ENCODE data around the gene TSPAN9. TPM values are rescaled to one million over a fixed set of nuclear protein-coding genes. Genes with fewer than 3 reads are reported as not detected.

Gene TSPAN9
- total RNA-seq, 1 experiment from 2014 or later = 13.2 TPM

DNA sequence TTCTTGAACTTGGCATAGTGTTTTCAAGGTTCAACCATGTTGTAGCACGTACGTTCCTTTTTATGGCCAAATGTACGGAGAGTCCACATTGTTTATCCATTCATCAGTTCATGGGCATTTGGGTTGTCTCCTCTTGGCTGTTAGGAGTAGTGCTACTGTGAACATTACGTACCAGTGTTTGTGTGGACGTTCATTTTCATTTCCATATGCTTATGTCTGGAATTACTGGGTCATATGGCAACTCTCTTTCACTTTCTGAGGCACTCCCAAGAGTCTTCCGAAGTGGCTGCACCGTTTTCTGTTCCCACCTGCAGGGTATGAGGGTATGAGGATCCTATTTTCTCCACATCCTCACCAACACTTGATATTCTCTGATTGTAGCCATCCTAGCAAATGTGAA is 49.1 kb upstream of the TSPAN9 start (continued):
- TF ChIP-seq, protein P1, sequence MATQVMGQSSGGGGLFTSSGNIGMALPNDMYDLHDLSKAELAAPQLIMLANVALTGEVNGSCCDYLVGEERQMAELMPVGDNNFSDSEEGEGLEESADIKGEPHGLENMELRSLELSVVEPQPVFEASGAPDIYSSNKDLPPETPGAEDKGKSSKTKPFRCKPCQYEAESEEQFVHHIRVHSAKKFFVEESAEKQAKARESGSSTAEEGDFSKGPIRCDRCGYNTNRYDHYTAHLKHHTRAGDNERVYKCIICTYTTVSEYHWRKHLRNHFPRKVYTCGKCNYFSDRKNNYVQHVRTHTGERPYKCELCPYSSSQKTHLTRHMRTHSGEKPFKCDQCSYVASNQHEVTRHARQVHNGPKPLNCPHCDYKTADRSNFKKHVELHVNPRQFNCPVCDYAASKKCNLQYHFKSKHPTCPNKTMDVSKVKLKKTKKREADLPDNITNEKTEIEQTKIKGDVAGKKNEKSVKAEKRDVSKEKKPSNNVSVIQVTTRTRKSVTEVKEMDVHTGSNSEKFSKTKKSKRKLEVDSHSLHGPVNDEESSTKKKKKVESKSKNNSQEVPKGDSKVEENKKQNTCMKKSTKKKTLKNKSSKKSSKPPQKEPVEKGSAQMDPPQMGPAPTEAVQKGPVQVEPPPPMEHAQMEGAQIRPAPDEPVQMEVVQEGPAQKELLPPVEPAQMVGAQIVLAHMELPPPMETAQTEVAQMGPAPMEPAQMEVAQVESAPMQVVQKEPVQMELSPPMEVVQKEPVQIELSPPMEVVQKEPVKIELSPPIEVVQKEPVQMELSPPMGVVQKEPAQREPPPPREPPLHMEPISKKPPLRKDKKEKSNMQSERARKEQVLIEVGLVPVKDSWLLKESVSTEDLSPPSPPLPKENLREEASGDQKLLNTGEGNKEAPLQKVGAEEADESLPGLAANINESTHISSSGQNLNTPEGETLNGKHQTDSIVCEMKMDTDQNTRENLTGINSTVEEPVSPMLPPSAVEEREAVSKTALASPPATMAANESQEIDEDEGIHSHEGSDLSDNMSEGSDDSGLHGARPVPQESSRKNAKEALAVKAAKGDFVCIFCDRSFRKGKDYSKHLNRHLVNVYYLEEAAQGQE (IDR thresholded peaks at IDR 0.05; ENCODE audit: low read depth) = no peak

DNA sequence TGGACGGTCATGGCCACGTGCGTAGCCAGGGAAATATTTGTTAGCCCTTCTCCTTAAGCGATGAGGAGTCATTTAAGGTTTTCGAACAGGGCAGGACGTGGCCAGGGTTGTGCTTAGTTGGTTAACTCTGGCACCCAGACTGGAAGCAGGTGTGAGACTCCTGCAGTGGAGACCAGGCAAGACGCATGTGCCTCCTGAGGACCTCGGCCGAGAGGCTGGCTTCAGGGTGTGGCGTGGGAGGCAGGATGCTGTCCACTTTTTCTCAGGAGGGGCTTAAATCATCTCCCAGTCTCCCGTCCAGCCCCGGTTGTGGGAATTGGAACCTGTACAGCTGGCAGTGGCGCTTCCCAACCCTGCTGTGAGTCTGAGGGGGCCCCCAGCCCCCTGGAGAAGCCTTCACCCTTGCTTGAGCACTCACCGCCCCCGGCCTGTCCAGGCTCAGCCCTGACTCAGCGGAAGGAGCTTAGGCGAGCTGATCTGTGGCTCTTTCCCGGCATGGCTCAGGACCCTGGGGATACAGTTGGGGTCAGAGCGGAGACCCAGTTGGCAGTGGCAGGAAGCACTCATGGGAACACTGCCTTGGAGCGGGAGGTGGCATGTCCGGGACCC is 46.3 kb upstream of the TSPAN9 start:
- H3K9me2 ChIP-seq (ENCODE audit: insufficient read depth) = no peaks in the 10 kb centered on the region
- ATAC-seq = no peak
- CTCF ChIA-PET = interaction anchor here (1.3 kb wide), 1 partner anchor 10 kb away, joined by 5 read pairs; no protein-coding TSS in a partner anchor
- no peaks in the 10 kb centered on the region for H3K9me3 ChIP-seq (ENCODE audit: control insufficient read depth in 1 of 2, insufficient read depth in 1 of 2, low read depth in 1 of 2, low read length in 2 of 2)
- H3K4me1 ChIP-seq (ENCODE audit: control insufficient read depth in 1 of 2, insufficient read depth in 2 of 2, low read length in 2 of 2) = peaks cover 0 to 4% of the 10 kb centered on the region in 2 experiments; a peak in 1 of 4 replicates
- H3K9ac ChIP-seq (ENCODE audit: low read length) = no peak overlapping the region
- RAD21 ChIA-PET (ENCODE audit: low non-redundant PET in 1 of 2, low total read pairs in 2 of 2, uncharacterized antibody in 2 of 2, unreplicated experiment in 2 of 2) = interaction anchor here in 1 of 2 experiments (0.6 to 1.0 kb wide), 2 partner anchors 10 to 87 kb away, joined by 3 read pairs; no protein-coding TSS in a partner anchor
- no peak for DNase-seq (ENCODE audit: low read depth, low spot score)
- H3K27ac ChIP-seq (ENCODE audit: low read depth, low read length) = no peak overlapping the region
- no peaks in the 10 kb centered on the region for H4K20me1 ChIP-seq (ENCODE audit: insufficient read depth)
- no peaks in the 10 kb centered on the region for H3K27me3 ChIP-seq (ENCODE audit: insufficient read depth, low read length)
- no TSS peak for BruUV-seq (replicated peaks)
- intact Hi-C loops (cut with micrococcal nuclease) = no loop called here
- no peak overlapping the region for H3K4me2 ChIP-seq (ENCODE audit: low read length)
- POLR2A ChIA-PET = no interaction called here
- H3K4me3 ChIP-seq (replicated peaks in 1 of 2; ENCODE audit: low read depth in 1 of 2, low read length in 2 of 2) = no peak overlapping the region
- H2AFZ ChIP-seq (ENCODE audit: low read depth, low read length, poor library complexity, severe bottlenecking) = no peak overlapping the region
- no peaks in the 10 kb centered on the region for H3K79me2 ChIP-seq (ENCODE audit: insufficient read depth, low read length)
- H3K36me3 ChIP-seq (ENCODE audit: control insufficient read depth in 1 of 2, insufficient read depth in 2 of 2, low read length in 2 of 2) = peaks cover 2 to 5% of the 10 kb centered on the region in 2 experiments; a peak in 2 of 4 replicates
- TF ChIP-seq RAD21 (IDR thresholded peaks at IDR 0.05; ENCODE audit: low read depth) (no peak), EGR1 (IDR thresholded peaks at IDR 0.05; ENCODE audit: low read depth) (no peak), CEBPB (IDR thresholded peaks at IDR 0.05; ENCODE audit: low read depth) (no peak), TCF7L2 (IDR thresholded peaks at IDR 0.05; ENCODE audit: borderline replicate concordance, extremely low read depth, insufficient read depth, insufficient read length) (no peak), POLR2A (IDR thresholded peaks at IDR 0.05; ENCODE audit: borderline replicate concordance, extremely low read depth, insufficient read depth, insufficient read length) (no peak), ELF1 (IDR thresholded peaks at IDR 0.05; ENCODE audit: borderline replicate concordance, low read depth) (no peak), EZH2 (IDR thresholded peaks at IDR 0.05) (no peak), YY1 (IDR thresholded peaks at IDR 0.05; ENCODE audit: extremely low read depth, insufficient replicate concordance, low read depth, low read length) (no peak)
- TF ChIP-seq, protein P1 (IDR thresholded peaks at IDR 0.05; ENCODE audit: low read depth) = no peak
- TF ChIP-seq, protein P2, sequence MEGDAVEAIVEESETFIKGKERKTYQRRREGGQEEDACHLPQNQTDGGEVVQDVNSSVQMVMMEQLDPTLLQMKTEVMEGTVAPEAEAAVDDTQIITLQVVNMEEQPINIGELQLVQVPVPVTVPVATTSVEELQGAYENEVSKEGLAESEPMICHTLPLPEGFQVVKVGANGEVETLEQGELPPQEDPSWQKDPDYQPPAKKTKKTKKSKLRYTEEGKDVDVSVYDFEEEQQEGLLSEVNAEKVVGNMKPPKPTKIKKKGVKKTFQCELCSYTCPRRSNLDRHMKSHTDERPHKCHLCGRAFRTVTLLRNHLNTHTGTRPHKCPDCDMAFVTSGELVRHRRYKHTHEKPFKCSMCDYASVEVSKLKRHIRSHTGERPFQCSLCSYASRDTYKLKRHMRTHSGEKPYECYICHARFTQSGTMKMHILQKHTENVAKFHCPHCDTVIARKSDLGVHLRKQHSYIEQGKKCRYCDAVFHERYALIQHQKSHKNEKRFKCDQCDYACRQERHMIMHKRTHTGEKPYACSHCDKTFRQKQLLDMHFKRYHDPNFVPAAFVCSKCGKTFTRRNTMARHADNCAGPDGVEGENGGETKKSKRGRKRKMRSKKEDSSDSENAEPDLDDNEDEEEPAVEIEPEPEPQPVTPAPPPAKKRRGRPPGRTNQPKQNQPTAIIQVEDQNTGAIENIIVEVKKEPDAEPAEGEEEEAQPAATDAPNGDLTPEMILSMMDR (IDR thresholded peaks at IDR 0.05 in 2 of 3, conservative IDR thresholded peaks at IDR 0.05 in 1 of 3; ENCODE audit: borderline replicate concordance in 1 of 3, insufficient read depth in 1 of 3, low read depth in 2 of 3, low read length in 2 of 3) = no peak
- TF ChIP-seq, protein P3, sequence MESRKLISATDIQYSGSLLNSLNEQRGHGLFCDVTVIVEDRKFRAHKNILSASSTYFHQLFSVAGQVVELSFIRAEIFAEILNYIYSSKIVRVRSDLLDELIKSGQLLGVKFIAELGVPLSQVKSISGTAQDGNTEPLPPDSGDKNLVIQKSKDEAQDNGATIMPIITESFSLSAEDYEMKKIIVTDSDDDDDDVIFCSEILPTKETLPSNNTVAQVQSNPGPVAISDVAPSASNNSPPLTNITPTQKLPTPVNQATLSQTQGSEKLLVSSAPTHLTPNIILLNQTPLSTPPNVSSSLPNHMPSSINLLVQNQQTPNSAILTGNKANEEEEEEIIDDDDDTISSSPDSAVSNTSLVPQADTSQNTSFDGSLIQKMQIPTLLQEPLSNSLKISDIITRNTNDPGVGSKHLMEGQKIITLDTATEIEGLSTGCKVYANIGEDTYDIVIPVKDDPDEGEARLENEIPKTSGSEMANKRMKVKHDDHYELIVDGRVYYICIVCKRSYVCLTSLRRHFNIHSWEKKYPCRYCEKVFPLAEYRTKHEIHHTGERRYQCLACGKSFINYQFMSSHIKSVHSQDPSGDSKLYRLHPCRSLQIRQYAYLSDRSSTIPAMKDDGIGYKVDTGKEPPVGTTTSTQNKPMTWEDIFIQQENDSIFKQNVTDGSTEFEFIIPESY (IDR thresholded peaks at IDR 0.05; ENCODE audit: extremely low read depth, insufficient replicate concordance, low read length) = no peak

Data from HCT116 (cell line).